Fibroblast of lung (primary cell): ENCODE results near the gene RAPGEF2. TPM values are rescaled to one million over a fixed set of nuclear protein-coding genes. Genes with fewer than 3 reads are reported as not detected.

ENCODE experiments used
- DNase-seq, 2 donors: peaks; one replicate each; pipeline versions ENCODE4 v3.0.0 to v3.0.0-alpha.2; 2010; ENCODE audit warnings: low read depth in 2 of 2
- H2AFZ ChIP-seq: 2 replicates; pipeline ENCODE4 v1.5.1; 2012; ENCODE audit warnings: low read length, control low read depth, inconsistent platforms
- H3K27ac ChIP-seq: 2 replicates; pipeline ENCODE4 v1.5.1; 2011; ENCODE audit warnings: low read length, control low read depth; ENCODE audit not compliant: insufficient read depth
- H3K27me3 ChIP-seq: 2 replicates; pipeline ENCODE4 v1.5.1; 2011; ENCODE audit warnings: mild to moderate bottlenecking, low read length; ENCODE audit not compliant: control insufficient read depth, insufficient read depth
- H3K36me3 ChIP-seq: 2 replicates; pipeline ENCODE4 v1.5.1; 2011; ENCODE audit warnings: low read length; ENCODE audit not compliant: control insufficient read depth, insufficient read depth
- H3K4me1 ChIP-seq: 2 replicates; pipeline ENCODE4 v1.5.1; 2011; ENCODE audit warnings: low read length; ENCODE audit not compliant: control insufficient read depth, insufficient read depth; ENCODE audit errors: extremely low read depth
- H3K4me2 ChIP-seq: 2 replicates; pipeline ENCODE4 v1.5.1; 2011; ENCODE audit warnings: low read length, control low read depth; ENCODE audit not compliant: insufficient read depth; ENCODE audit errors: extremely low read depth
- H3K4me3 ChIP-seq, 4 experiments: fragments of 200-600 bp in 1 of 4; sonication (generic) in 1 of 4; replicated peaks in 1 of 4; 2 replicates each; pipeline ENCODE4 v1.5.1; 2011 to 2016; ENCODE audit warnings: low read length in 4 of 4, low read depth in 3 of 4, mild to moderate bottlenecking in 3 of 4, control low read depth in 2 of 4, inconsistent platforms in 1 of 4, mixed read lengths in 1 of 4; ENCODE audit not compliant: insufficient read depth in 1 of 4; ENCODE audit errors: control extremely low read depth in 1 of 4
- H3K79me2 ChIP-seq: 2 replicates; pipeline ENCODE4 v1.5.1; 2012; ENCODE audit warnings: mild to moderate bottlenecking, low read length, inconsistent platforms; ENCODE audit not compliant: control insufficient read depth, insufficient read depth
- H3K9ac ChIP-seq: 2 replicates; pipeline ENCODE4 v1.5.1; 2011; ENCODE audit warnings: mild to moderate bottlenecking, low read length, control low read depth; ENCODE audit not compliant: insufficient read depth
- H3K9me3 ChIP-seq: 2 replicates; pipeline ENCODE4 v1.5.1; 2012; ENCODE audit warnings: low read depth, low read length; ENCODE audit not compliant: control insufficient read depth, insufficient read depth
- H4K20me1 ChIP-seq: 2 replicates; pipeline ENCODE4 v1.5.1; 2011; ENCODE audit warnings: low read length; ENCODE audit not compliant: control insufficient read depth, insufficient read depth; ENCODE audit errors: extremely low read depth
- CTCF ChIP-seq, 2 donors: IDR thresholded peaks in 1 of 2; conservative IDR thresholded peaks in 1 of 2; 1 replicate in 1 of 2; 2 replicates in 1 of 2; pipeline ENCODE4 v1.5.1; 2011 to 2012; ENCODE audit warnings: low read length in 2 of 2, control low read depth in 1 of 2, inconsistent platforms in 1 of 2, low read depth in 1 of 2, mild to moderate bottlenecking in 1 of 2
- EZH2 ChIP-seq: IDR thresholded peaks from 2 replicates; pipeline ENCODE4 v1.5.1; 2012; ENCODE audit warnings: low read length, control low read depth, mild to moderate bottlenecking; ENCODE audit errors: missing control alignments
- polyA plus RNA-seq, 2 donors: library from polyadenylated mRNA; depleted of rRNA in 1 of 2; stranded (reverse) in 1 of 2; unstranded in 1 of 2; fragments of >200 nt; gene quantifications; 2 replicates each; pipeline ENCODE4 v1.2.1, GENCODE V29; 2011 to 2012; ENCODE audit warnings: missing spikeins in 1 of 2
- total RNA-seq: library from RNA; depleted of rRNA; stranded (reverse); fragments of >200 nt; gene quantifications from 2 replicates; pipeline ENCODE4 v1.2.1, GENCODE V29; 2014

RAPGEF2 gene
- total and polyA plus RNA-seq, 2 donors (not counting 1 experiment from before 2014, with no cell fraction given), result 45.5 to 58.5 TPM

- Histone ChIP-seq H3K9ac (no peak overlapping the region), H3K4me1 (peaks cover 7% of the 10 kb centered on the region), H3K4me3 (no peak overlapping the region), H3K27me3 (no peaks in the 10 kb centered on the region), H4K20me1 (no peaks in the 10 kb centered on the region), H3K36me3 (no peaks in the 10 kb centered on the region), H3K27ac (no peak overlapping the region), H3K4me2 (no peak overlapping the region), H2AFZ (no peak overlapping the region), H3K9me3 (no peaks in the 10 kb centered on the region), H3K79me2 (peaks cover 5% of the 10 kb centered on the region)
- no peak for TF ChIP-seq EZH2
- DNase-seq, result no peak
Observed at GRCh38 chr4:159145318-159145991, 42.6 kb downstream of the RAPGEF2 start.

DNA sequence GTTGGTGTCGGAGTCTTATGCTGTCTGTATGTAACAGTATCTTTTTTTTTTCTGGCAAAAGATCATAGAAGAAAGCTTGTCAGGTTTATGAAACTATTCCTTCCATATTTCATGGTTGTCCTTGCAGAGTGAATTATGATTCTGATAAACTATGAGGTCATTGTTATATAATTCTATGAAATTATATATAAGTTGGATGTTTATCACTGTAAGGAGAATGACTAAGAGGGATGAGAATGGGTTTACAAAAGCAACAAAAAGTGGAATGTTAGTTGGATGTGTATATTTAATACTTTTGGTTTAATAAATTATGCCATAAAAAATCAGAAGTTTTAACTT is 43.1 kb downstream of the RAPGEF2 start:
- H3K27ac ChIP-seq, result no peak overlapping the region
- H3K79me2 ChIP-seq, result peaks cover 5% of the 10 kb centered on the region
- no peaks in the 10 kb centered on the region for H3K27me3 ChIP-seq
- DNase-seq, result no peak
- no peak overlapping the region for H2AFZ ChIP-seq
- no peaks in the 10 kb centered on the region for H3K9me3 ChIP-seq
- no peaks in the 10 kb centered on the region for H3K36me3 ChIP-seq
- TF ChIP-seq CTCF (conservative IDR thresholded peaks at IDR 0.05 in 1 of 2, IDR thresholded peaks at IDR 0.05 in 1 of 2; ENCODE audit: low read depth in 1 of 2, low read length in 2 of 2) (no peak), EZH2 (no peak)
- no peaks in the 10 kb centered on the region for H4K20me1 ChIP-seq
- no peak overlapping the region for H3K4me2 ChIP-seq
- peaks cover 7% of the 10 kb centered on the region for H3K4me1 ChIP-seq
- H3K4me3 ChIP-seq, result no peak overlapping the region
- H3K9ac ChIP-seq, result no peak overlapping the region

DNA sequence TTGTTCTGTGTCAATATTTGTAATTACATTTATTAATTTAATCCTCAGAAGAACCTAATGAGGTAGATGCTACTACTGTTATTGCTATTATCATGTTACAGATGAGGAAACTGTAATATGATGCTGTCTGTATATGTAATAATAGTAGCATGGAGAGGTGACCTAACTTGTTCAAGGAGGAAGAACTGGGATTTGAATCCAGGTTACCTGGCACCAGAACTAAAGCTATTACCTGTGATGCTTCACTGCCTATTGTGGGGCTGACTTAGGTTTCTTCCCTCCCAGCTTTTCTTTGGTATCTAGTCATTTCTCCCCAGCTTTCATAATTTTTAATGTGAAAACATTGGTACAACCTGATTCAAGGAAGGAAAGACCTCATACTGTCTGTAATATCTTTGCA is 43.6 kb downstream of the RAPGEF2 start:
- Histone ChIP-seq H3K4me1 (peaks cover 5% of the 10 kb centered on the region), H3K27me3 (no peaks in the 10 kb centered on the region), H3K4me3 (no peak overlapping the region), H3K27ac (no peak overlapping the region), H3K9me3 (no peaks in the 10 kb centered on the region), H3K36me3 (no peaks in the 10 kb centered on the region), H3K4me2 (peak overlapping the region; percentile 58), H3K9ac (no peak overlapping the region), H3K79me2 (peaks cover 5% of the 10 kb centered on the region), H4K20me1 (no peaks in the 10 kb centered on the region), H2AFZ (no peak overlapping the region)
- TF ChIP-seq EZH2, result no peak
- no peak for DNase-seq

- Histone ChIP-seq H3K27me3 (no peaks in the 10 kb centered on the region), H4K20me1 (no peaks in the 10 kb centered on the region), H3K4me2 (no peak overlapping the region), H3K9me3 (no peaks in the 10 kb centered on the region), H3K4me1 (peaks cover 5% of the 10 kb centered on the region), H3K79me2 (peaks cover 5% of the 10 kb centered on the region), H3K9ac (no peak overlapping the region), H3K36me3 (no peaks in the 10 kb centered on the region), H3K4me3 (no peak overlapping the region), H2AFZ (no peak overlapping the region), H3K27ac (no peak overlapping the region)
- DNase-seq, result no peak
- TF ChIP-seq CTCF (conservative IDR thresholded peaks at IDR 0.05 in 1 of 2, IDR thresholded peaks at IDR 0.05 in 1 of 2; ENCODE audit: low read depth in 1 of 2, low read length in 2 of 2) (no peak), EZH2 (no peak)
Observed at GRCh38 chr4:159148441-159148840, 45.6 kb downstream of the RAPGEF2 start.
